ENCODE data around the gene APOB. TPM values are rescaled to one million over a fixed set of nuclear protein-coding genes. Genes with fewer than 3 reads are reported as not detected.
A peak's percentile ranks its signal among the peaks of the same experiment; 100 is the strongest.

The APOB gene
- total and polyA plus RNA-seq, 2 of the 13 experiments (the other 11 are each of a cell fraction or from before 2014, with no cell fraction given), result 1,569 to 2,515 TPM

GRCh38 chr2:21047141-21048009 is 3.5 kb upstream of the APOB start (continued):
- TF ChIP-seq SP2 (CRISPR knock-in tag; IDR thresholded peaks at IDR 0.05), result no peak
- 0 out of 2 replicates have a peak, but pooled peaks have one; percentile 19 for TF ChIP-seq ATF3 (CRISPR knock-in tag; IDR thresholded peaks at IDR 0.05)
- no peak for TF ChIP-seq BRCA1 (CRISPR knock-in tag; IDR thresholded peaks at IDR 0.05)
- no peak for TF ChIP-seq ZNF333 (CRISPR knock-in tag; IDR thresholded peaks at IDR 0.05; ENCODE audit: borderline replicate concordance)
- 0 out of 2 replicates have a peak, but pooled peaks have one; percentile 35 for TF ChIP-seq EED (CRISPR knock-in tag; IDR thresholded peaks at IDR 0.05)
- no peak for TF ChIP-seq ZNF362 (CRISPR knock-in tag; IDR thresholded peaks at IDR 0.05; ENCODE audit: borderline replicate concordance)
- no peak for TF ChIP-seq ZNF597 (CRISPR knock-in tag; IDR thresholded peaks at IDR 0.05)
- no peak for TF ChIP-seq ZBTB39 (CRISPR knock-in tag; IDR thresholded peaks at IDR 0.05)
- TF ChIP-seq LBX2 (CRISPR knock-in tag; IDR thresholded peaks at IDR 0.05; ENCODE audit: borderline replicate concordance), result no peak
- peak; percentile 36; the same call in 1 of the 2 replicates for TF ChIP-seq MIER3 (CRISPR knock-in tag; IDR thresholded peaks at IDR 0.05; ENCODE audit: borderline replicate concordance)
- no peak for TF ChIP-seq SRF (IDR thresholded peaks at IDR 0.05; ENCODE audit: low read depth, low read length)
- TF ChIP-seq ZNF614 (CRISPR knock-in tag; IDR thresholded peaks at IDR 0.05; ENCODE audit: borderline replicate concordance), result 0 out of 2 replicates have a peak, but pooled peaks have one; percentile 72
- TF ChIP-seq ZNF138 (CRISPR knock-in tag; IDR thresholded peaks at IDR 0.05; ENCODE audit: low read depth), result 0 out of 2 replicates have a peak, but pooled peaks have one; percentile 28
- TF ChIP-seq ZNF121 (CRISPR knock-in tag; IDR thresholded peaks at IDR 0.05), result no peak
- peak; percentile 41; the same call in 1 of the 2 replicates for TF ChIP-seq ZFP82 (CRISPR knock-in tag; IDR thresholded peaks at IDR 0.05; ENCODE audit: borderline replicate concordance)
- TF ChIP-seq MED1 (CRISPR knock-in tag; IDR thresholded peaks at IDR 0.05), result peak; percentile 79
- TF ChIP-seq HDAC1 (CRISPR knock-in tag; IDR thresholded peaks at IDR 0.05), result peak; percentile 52; the same call in 1 of the 2 replicates
- TF ChIP-seq ZFX (CRISPR knock-in tag; IDR thresholded peaks at IDR 0.05; ENCODE audit: low read depth), result 0 out of 2 replicates have a peak, but pooled peaks have one; percentile 34
- TF ChIP-seq ELK4 (CRISPR knock-in tag; IDR thresholded peaks at IDR 0.05; ENCODE audit: borderline replicate concordance), result no peak
- peak; percentile 41; the same call in 1 of the 2 replicates for TF ChIP-seq KDM6A (CRISPR knock-in tag; IDR thresholded peaks at IDR 0.05; ENCODE audit: low read depth)

Measured in HepG2 (cell line).